Uterus (tissue), 2 donors: ENCODE results near the gene OR52N2.

Experiments
- CTCF ChIP-seq, 4 experiments: fragments of 200-600 bp in 2 of 4; fragments of 450-650 bp in 2 of 4; sonication (generic) in 2 of 4; IDR thresholded peaks; one replicate each; pipeline ENCODE4 v1.5.1; 2016 to 2019; ENCODE audit warnings: antibody characterized with exemption in 4 of 4, mild to moderate bottlenecking in 2 of 4, moderate library complexity in 1 of 4
- POLR2A ChIP-seq, 2 donors: fragments of 450-650 bp; IDR thresholded peaks; one replicate each; pipeline ENCODE4 v1.6.1; 2016; ENCODE audit warnings: antibody characterized with exemption in 2 of 2, mild to moderate bottlenecking in 1 of 2, moderate library complexity in 1 of 2

DNA sequence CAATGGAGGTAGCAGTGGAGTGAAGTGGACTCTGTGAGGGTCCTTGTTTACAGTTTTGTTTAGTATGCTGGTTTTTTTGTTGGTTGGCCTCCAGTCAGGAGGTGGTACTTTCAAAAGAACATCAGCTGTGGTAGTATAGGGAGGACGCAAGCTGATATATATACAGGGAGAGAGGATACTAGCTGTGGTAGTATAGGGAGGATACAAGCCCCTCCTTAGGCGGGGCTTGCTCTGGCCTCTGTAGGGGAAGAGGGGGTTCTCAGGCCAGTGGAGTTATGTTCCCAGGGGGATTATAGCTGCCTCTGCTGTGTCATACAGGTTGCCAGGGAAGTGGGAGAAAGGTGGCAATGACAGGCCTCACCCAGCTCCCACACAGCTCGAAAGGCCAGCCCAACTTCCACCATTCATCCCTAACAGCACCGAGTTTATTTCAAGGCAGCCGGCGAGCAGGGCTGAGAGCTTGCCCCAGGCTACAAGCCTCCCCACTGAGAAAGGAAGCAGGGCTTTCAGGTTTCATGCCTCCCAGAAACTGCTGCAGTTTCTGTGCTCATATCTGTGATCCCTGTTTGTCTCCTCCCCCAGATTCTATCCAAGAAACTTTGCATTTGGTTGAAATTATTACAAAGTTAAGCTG lies 22.6 kb downstream of the OR52N2 start:
- TF ChIP-seq CTCF (IDR thresholded peaks at IDR 0.05) (no peak), POLR2A (IDR thresholded peaks at IDR 0.05) (no peak)
